Superior temporal gyrus (tissue), 1 donor: ENCODE measurements around the gene PHGDH.
"Not testable (repeated sequence)": the region's sequence is repeated elsewhere in the genome, so short reads cannot be mapped to it uniquely, and the experiment has no call there.

Source experiments
- DNase-seq: peaks from one replicate; pipeline ENCODE4 v3.0.0-alpha.2; 2016; ENCODE audit errors: extremely low spot score

Gene PHGDH

GRCh38 chr1:119762953-119763352 is 51.2 kb downstream of the PHGDH start:
- no peak for DNase-seq

- DNase-seq, result no peak
Measured at GRCh38 chr1:119764220-119764619, 52.5 kb downstream of the PHGDH start.

- DNase-seq, result peak; percentile 63
Measured at GRCh38 chr1:119766374-119766794, 54.6 kb downstream of the PHGDH start.

GRCh38 chr1:119767486-119767885 is 55.8 kb downstream of the PHGDH start:
- DNase-seq, result no peak

GRCh38 chr1:119768778-119769177 is 57.0 kb downstream of the PHGDH start, which contains the start of gene HMGCS2:
HMGCS2 (minus strand) TSS chr1:119768905; CDS start chr1:119768844, 61 bp downstream.
- no peak for DNase-seq

GRCh38 chr1:119771016-119771415 is 59.3 kb downstream of the PHGDH start:
- DNase-seq, result no peak

- DNase-seq, result no peak
Measured at GRCh38 chr1:119771770-119772169, 60.0 kb downstream of the PHGDH start.

- no peak for DNase-seq
Measured at GRCh38 chr1:119772298-119772697, 60.6 kb downstream of the PHGDH start.

- no peak for DNase-seq
Measured at GRCh38 chr1:119773711-119774241, 62.0 kb downstream of the PHGDH start.

GRCh38 chr1:119774746-119775490 is 63.2 kb downstream of the PHGDH start:
- DNase-seq, result no peak

GRCh38 chr1:119778359-119778758 is 66.6 kb downstream of the PHGDH start:
- DNase-seq, result no peak

GRCh38 chr1:119778886-119779560 is 67.3 kb downstream of the PHGDH start:
- no peak for DNase-seq

- DNase-seq, result no peak
Measured at GRCh38 chr1:119779869-119780356, 68.2 kb downstream of the PHGDH start.

- DNase-seq, result no peak
Measured at GRCh38 chr1:119781434-119782210, 69.9 kb downstream of the PHGDH start.

- DNase-seq, result no peak
Measured at GRCh38 chr1:119782631-119783325, 71.0 kb downstream of the PHGDH start.

- no peak for DNase-seq
Measured at GRCh38 chr1:119783354-119784185, 71.8 kb downstream of the PHGDH start.

GRCh38 chr1:119784191-119784781 is 72.6 kb downstream of the PHGDH start:
- no peak for DNase-seq

- not testable (repeated sequence) for DNase-seq
Measured at GRCh38 chr1:119786046-119786445, 74.3 kb downstream of the PHGDH start.

GRCh38 chr1:119786473-119787050 is 74.8 kb downstream of the PHGDH start:
- not testable (repeated sequence) for DNase-seq

- no peak for DNase-seq
Measured at GRCh38 chr1:119787776-119788175, 76.0 kb downstream of the PHGDH start.
